Tibial nerve (tissue), 4 donors: ENCODE data around the gene CREB1.

ENCODE experiments used
- EP300 ChIP-seq, 2 donors: sonication (generic); formaldehyde crosslinking; IDR thresholded peaks; one replicate each; pipeline ENCODE4 v1.6.1; 2017; ENCODE audit warnings: antibody characterized with exemption in 2 of 2, mild to moderate bottlenecking in 1 of 2
- POLR2A ChIP-seq, 2 donors: fragments of 450-650 bp; IDR thresholded peaks; one replicate each; pipeline ENCODE4 v1.6.1; 2017; ENCODE audit warnings: antibody characterized with exemption in 2 of 2, mild to moderate bottlenecking in 2 of 2, moderate library complexity in 2 of 2
- TF ChIP-seq, protein P1 (sequence below), 5 experiments: fragments of 200-600 bp in 3 of 5; fragments of 450-650 bp in 2 of 5; sonication (generic) in 3 of 5; IDR thresholded peaks; one replicate each; pipeline ENCODE4 v1.5.1; 2016 to 2019; ENCODE audit warnings: antibody characterized with exemption in 5 of 5, mild to moderate bottlenecking in 3 of 5, moderate library complexity in 2 of 5

- no peak for TF ChIP-seq EP300 (IDR thresholded peaks at IDR 0.05)
- TF ChIP-seq, protein P1, sequence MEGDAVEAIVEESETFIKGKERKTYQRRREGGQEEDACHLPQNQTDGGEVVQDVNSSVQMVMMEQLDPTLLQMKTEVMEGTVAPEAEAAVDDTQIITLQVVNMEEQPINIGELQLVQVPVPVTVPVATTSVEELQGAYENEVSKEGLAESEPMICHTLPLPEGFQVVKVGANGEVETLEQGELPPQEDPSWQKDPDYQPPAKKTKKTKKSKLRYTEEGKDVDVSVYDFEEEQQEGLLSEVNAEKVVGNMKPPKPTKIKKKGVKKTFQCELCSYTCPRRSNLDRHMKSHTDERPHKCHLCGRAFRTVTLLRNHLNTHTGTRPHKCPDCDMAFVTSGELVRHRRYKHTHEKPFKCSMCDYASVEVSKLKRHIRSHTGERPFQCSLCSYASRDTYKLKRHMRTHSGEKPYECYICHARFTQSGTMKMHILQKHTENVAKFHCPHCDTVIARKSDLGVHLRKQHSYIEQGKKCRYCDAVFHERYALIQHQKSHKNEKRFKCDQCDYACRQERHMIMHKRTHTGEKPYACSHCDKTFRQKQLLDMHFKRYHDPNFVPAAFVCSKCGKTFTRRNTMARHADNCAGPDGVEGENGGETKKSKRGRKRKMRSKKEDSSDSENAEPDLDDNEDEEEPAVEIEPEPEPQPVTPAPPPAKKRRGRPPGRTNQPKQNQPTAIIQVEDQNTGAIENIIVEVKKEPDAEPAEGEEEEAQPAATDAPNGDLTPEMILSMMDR (IDR thresholded peaks at IDR 0.05), result no peak
- TF ChIP-seq POLR2A (IDR thresholded peaks at IDR 0.05), result no peak
These were observed 103.1 kb downstream of the CREB1 start for GRCh38 chr2:207632575-207633493.
